Astrocyte of the spinal cord (primary cell): Measurements from ENCODE around the gene ZNRD2.

Experiments
- DNase-seq: peaks from one replicate; pipeline ENCODE4 v3.0.0; 2011; ENCODE audit warnings: low read depth, low spot score
- H3K4me3 ChIP-seq: 2 replicates; pipeline ENCODE4 v1.5.1; 2011; ENCODE audit warnings: low read depth, mild to moderate bottlenecking, low read length, moderate library complexity
- CTCF ChIP-seq: IDR thresholded peaks from 2 replicates; pipeline ENCODE4 v1.5.1; 2012; ENCODE audit warnings: low read depth, mild to moderate bottlenecking, low read length, inconsistent platforms
- in situ Hi-C: cut with HindIII; loops from 2 replicates; pipeline ENCODE4 v1.10.0; 2017; ENCODE audit warnings: low sequenced_read_pairs

ZNRD2 gene

GRCh38 chr11:65525546-65526480, 44.5 kb upstream of the ZNRD2 start:
- in situ Hi-C loops: no loop called here

GRCh38 chr11:65526744-65527143, 43.5 kb upstream of the ZNRD2 start:
- no peak overlapping the region for H3K4me3 ChIP-seq
- no peak for DNase-seq
- no peak for TF ChIP-seq CTCF
- in situ Hi-C loops: no loop called here

More at GRCh38 chr11:65525546-65526480, 44.5 kb upstream of the ZNRD2 start:
- no peak for DNase-seq
- peak overlapping the region; percentile 82 for H3K4me3 ChIP-seq
- no peak for TF ChIP-seq CTCF

DNA sequence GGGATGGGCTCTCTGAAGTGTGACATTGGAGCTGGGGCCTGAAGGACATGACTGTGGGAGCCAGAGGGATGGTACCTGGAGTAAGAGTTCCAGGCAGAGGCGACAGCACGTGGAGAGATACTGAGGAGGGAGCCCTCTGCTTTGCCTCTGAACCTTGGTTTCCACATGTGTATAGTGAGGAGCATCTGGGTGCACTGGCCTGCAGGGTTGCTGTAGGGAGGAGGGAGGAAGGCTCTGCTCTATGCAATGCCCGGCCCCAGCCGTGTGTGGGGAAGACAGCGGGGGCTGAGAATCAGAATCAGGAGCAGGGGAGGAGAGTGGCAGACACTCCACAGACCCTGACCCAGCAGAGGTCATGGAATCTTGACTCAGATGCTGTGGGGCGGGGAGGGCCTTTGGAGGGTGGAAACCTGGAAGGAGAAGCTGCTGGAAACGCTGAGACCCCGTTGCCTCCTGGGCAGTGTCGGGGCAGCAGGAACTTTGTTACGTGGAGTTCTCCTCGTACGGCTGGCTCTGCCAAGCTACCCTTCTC, 41.4 kb upstream of the ZNRD2 start:
- in situ Hi-C loops: no loop called here
- TF ChIP-seq CTCF: no peak
- no peak for DNase-seq
- no peak overlapping the region for H3K4me3 ChIP-seq

GRCh38 chr11:65529475-65530156, 40.7 kb upstream of the ZNRD2 start:
- DNase-seq: no peak
- in situ Hi-C loops: no loop called here
- no peak overlapping the region for H3K4me3 ChIP-seq
- TF ChIP-seq CTCF: no peak

- in situ Hi-C loops: no loop called here
- no peak overlapping the region for H3K4me3 ChIP-seq
- DNase-seq: no peak
- TF ChIP-seq CTCF: peak; percentile 28
These were observed 40.1 kb upstream of the ZNRD2 start for GRCh38 chr11:65530157-65530496.

- TF ChIP-seq CTCF: no peak
- no peak for DNase-seq
- H3K4me3 ChIP-seq: no peak overlapping the region
- in situ Hi-C loops: no loop called here
These were observed 37.8 kb upstream of the ZNRD2 start for GRCh38 chr11:65532388-65533064.
